ENCODE data around the gene ZNF76. TPM values are rescaled to one million over a fixed set of nuclear protein-coding genes. Genes with fewer than 3 reads are reported as not detected.

The ZNF76 gene
- 21.7 TPM for polyA plus RNA-seq (2012; ENCODE audit: missing spikeins)

- TF ChIP-seq TAF1 (IDR thresholded peaks at IDR 0.05; ENCODE audit: borderline replicate concordance, low read depth, low read length) (0 out of 2 replicates have a peak, but pooled peaks have one; percentile 38), POLR2A (IDR thresholded peaks at IDR 0.05; ENCODE audit: low read depth, low read length) (peak; percentile 39; the same call in 1 of the 2 replicates), POLR2AphosphoS5 (IDR thresholded peaks at IDR 0.05; ENCODE audit: low read depth, low read length) (no peak; the same call in 1 of the 2 replicates)
- peak; percentile 97 for DNase-seq (ENCODE audit: insufficient read length)
- FAIRE-seq = peak; percentile 94
These were observed at the start of gene ZNF76 for GRCh38 chr6:35259194-35259947. Gene ZNF76 (plus strand): TSS chr6:35259735. CDS start chr6:35281152, 21,417 bp downstream.

- FAIRE-seq (no peak), DNase-seq (ENCODE audit: insufficient read length) (no peak)
- TF ChIP-seq TAF1 (IDR thresholded peaks at IDR 0.05; ENCODE audit: borderline replicate concordance, low read depth, low read length) (no peak), POLR2A (IDR thresholded peaks at IDR 0.05; ENCODE audit: low read depth, low read length) (no peak), POLR2AphosphoS5 (IDR thresholded peaks at IDR 0.05; ENCODE audit: low read depth, low read length) (no peak)
These were observed 46.2 kb upstream of the ZNF76 start for GRCh38 chr6:35213298-35213791.

- no peak for TF ChIP-seq TAF1 (IDR thresholded peaks at IDR 0.05; ENCODE audit: borderline replicate concordance, low read depth, low read length)
- no peak for TF ChIP-seq POLR2A (IDR thresholded peaks at IDR 0.05; ENCODE audit: low read depth, low read length)
- TF ChIP-seq POLR2AphosphoS5 (IDR thresholded peaks at IDR 0.05; ENCODE audit: low read depth, low read length) = no peak
- DNase-seq (ENCODE audit: insufficient read length) (peak; percentile 55), FAIRE-seq (no peak)
These were observed 45.4 kb upstream of the ZNF76 start, which contains the start of gene SCUBE3 for GRCh38 chr6:35213824-35214756. Gene SCUBE3 (plus strand): TSS chr6:35213956. CDS start chr6:35214419, 463 bp downstream.

GRCh38 chr6:35214869-35215664, 44.5 kb upstream of the ZNF76 start:
- FAIRE-seq (no peak), DNase-seq (ENCODE audit: insufficient read length) (no peak)
- TF ChIP-seq TAF1 (IDR thresholded peaks at IDR 0.05; ENCODE audit: borderline replicate concordance, low read depth, low read length) (no peak), POLR2AphosphoS5 (IDR thresholded peaks at IDR 0.05; ENCODE audit: low read depth, low read length) (no peak), POLR2A (IDR thresholded peaks at IDR 0.05; ENCODE audit: low read depth, low read length) (no peak)

- DNase-seq (ENCODE audit: insufficient read length) = no peak
- no peak for FAIRE-seq
- TF ChIP-seq POLR2A (IDR thresholded peaks at IDR 0.05; ENCODE audit: low read depth, low read length) (no peak), TAF1 (IDR thresholded peaks at IDR 0.05; ENCODE audit: borderline replicate concordance, low read depth, low read length) (no peak), POLR2AphosphoS5 (IDR thresholded peaks at IDR 0.05; ENCODE audit: low read depth, low read length) (no peak)
These were observed 43.7 kb upstream of the ZNF76 start for GRCh38 chr6:35215665-35216411.

GRCh38 chr6:35216412-35216732, 43.2 kb upstream of the ZNF76 start:
- DNase-seq (ENCODE audit: insufficient read length) (no peak), FAIRE-seq (no peak)
- TF ChIP-seq POLR2AphosphoS5 (IDR thresholded peaks at IDR 0.05; ENCODE audit: low read depth, low read length) (no peak), TAF1 (IDR thresholded peaks at IDR 0.05; ENCODE audit: borderline replicate concordance, low read depth, low read length) (no peak), POLR2A (IDR thresholded peaks at IDR 0.05; ENCODE audit: low read depth, low read length) (no peak)

- FAIRE-seq (no peak), DNase-seq (ENCODE audit: insufficient read length) (no peak)
- TF ChIP-seq POLR2A (IDR thresholded peaks at IDR 0.05; ENCODE audit: low read depth, low read length) = no peak
- TF ChIP-seq POLR2AphosphoS5 (IDR thresholded peaks at IDR 0.05; ENCODE audit: low read depth, low read length) = no peak
- TF ChIP-seq TAF1 (IDR thresholded peaks at IDR 0.05; ENCODE audit: borderline replicate concordance, low read depth, low read length) = no peak
These were observed 42.4 kb upstream of the ZNF76 start for GRCh38 chr6:35216851-35217811.

GRCh38 chr6:35218021-35218420, 41.5 kb upstream of the ZNF76 start:
- DNase-seq (ENCODE audit: insufficient read length) = no peak
- FAIRE-seq = no peak
- TF ChIP-seq POLR2AphosphoS5 (IDR thresholded peaks at IDR 0.05; ENCODE audit: low read depth, low read length) = no peak
- TF ChIP-seq TAF1 (IDR thresholded peaks at IDR 0.05; ENCODE audit: borderline replicate concordance, low read depth, low read length) = no peak
- TF ChIP-seq POLR2A (IDR thresholded peaks at IDR 0.05; ENCODE audit: low read depth, low read length) = no peak

GRCh38 chr6:35218456-35218855, 41.1 kb upstream of the ZNF76 start:
- FAIRE-seq (no peak), DNase-seq (ENCODE audit: insufficient read length) (no peak)
- TF ChIP-seq TAF1 (IDR thresholded peaks at IDR 0.05; ENCODE audit: borderline replicate concordance, low read depth, low read length) (no peak), POLR2A (IDR thresholded peaks at IDR 0.05; ENCODE audit: low read depth, low read length) (no peak), POLR2AphosphoS5 (IDR thresholded peaks at IDR 0.05; ENCODE audit: low read depth, low read length) (no peak)

Data from GM12892 (cell line).